Body of pancreas (tissue), 4 donors: ENCODE data around the gene PSMB4.

Experiments
- CTCF ChIP-seq, 7 experiments: fragments of 450-650 bp in 4 of 7; fragments of 200-600 bp in 3 of 7; sonication (generic) in 3 of 7; IDR thresholded peaks; one replicate each; pipeline ENCODE4 v1.5.1; 2016 to 2019; ENCODE audit warnings: antibody characterized with exemption in 7 of 7
- POLR2A ChIP-seq, 3 donors: fragments of 450-650 bp; IDR thresholded peaks; one replicate each; pipeline ENCODE4 v1.6.1; 2016; ENCODE audit warnings: antibody characterized with exemption in 3 of 3, mild to moderate bottlenecking in 2 of 3

- TF ChIP-seq CTCF (IDR thresholded peaks at IDR 0.05) (no peak), POLR2A (IDR thresholded peaks at IDR 0.05) (no peak)
Observed at GRCh38 chr1:151377150-151377884, 22.1 kb upstream of the PSMB4 start.
